Thymus (tissue), 11 donors: Measurements from ENCODE around the gene ANO2. TPM values are rescaled to one million over a fixed set of nuclear protein-coding genes. Genes with fewer than 3 reads are reported as not detected.

ENCODE experiments used
- DNase-seq, 9 donors: peaks; one replicate each; pipeline ENCODE4 v3.0.0-alpha.2; 2013; ENCODE audit warnings: low spot score in 9 of 9, low read depth in 6 of 9, missing footprints in 1 of 9
- H3K27ac ChIP-seq, 2 donors: one replicate each; pipeline ENCODE4 v1.5.1; 2013; ENCODE audit warnings: control low read depth in 1 of 2, low read depth in 1 of 2, low read length in 1 of 2, mild to moderate bottlenecking in 1 of 2, moderate library complexity in 1 of 2
- H3K27me3 ChIP-seq, 2 donors: one replicate each; pipeline ENCODE4 v1.5.1; 2013; ENCODE audit warnings: low read length in 1 of 2; ENCODE audit not compliant: control insufficient read depth in 2 of 2, insufficient read depth in 1 of 2
- H3K36me3 ChIP-seq, 2 donors: one replicate each; pipeline ENCODE4 v1.5.1; 2013; ENCODE audit warnings: low read length in 1 of 2, mild to moderate bottlenecking in 1 of 2, moderate library complexity in 1 of 2; ENCODE audit not compliant: control insufficient read depth in 2 of 2, insufficient read depth in 2 of 2
- H3K4me1 ChIP-seq, 2 donors: one replicate each; pipeline ENCODE4 v1.5.1; 2013; ENCODE audit warnings: low read length in 2 of 2; ENCODE audit not compliant: control insufficient read depth in 2 of 2, insufficient read depth in 2 of 2
- H3K4me3 ChIP-seq, 2 donors: one replicate each; pipeline ENCODE4 v1.5.1; 2013; ENCODE audit warnings: low read length in 2 of 2, control low read depth in 1 of 2, mild to moderate bottlenecking in 1 of 2
- H3K9me3 ChIP-seq, 2 donors: one replicate each; pipeline ENCODE4 v1.5.1; 2013; ENCODE audit warnings: low read length in 1 of 2, mild to moderate bottlenecking in 1 of 2; ENCODE audit not compliant: control insufficient read depth in 2 of 2, insufficient read depth in 1 of 2
- WGBS: extraction: QIAGEN DNeasy Blood & Tissue Kit; methylation state at CpG from one replicate; pipeline ENCODE4 v1.1.7; 2013; 5-methylcytosine and 5-hydroxymethylcytosine counted together
- polyA plus RNA-seq: library from polyadenylated mRNA; stranded (reverse); fragments of 200-250 nt; gene quantifications from one replicate; pipeline ENCODE4 v1.2.3, GENCODE V29; 2013
- total RNA-seq: library from RNA; stranded (reverse); fragments of 120-200 nt; gene quantifications from one replicate; pipeline ENCODE4 v1.2.4, GENCODE V29; 2013
- donor health status: healthy.

The ANO2 gene
- total and polyA plus RNA-seq, 2 donors, result 0.57 to 1.4 TPM

GRCh38 chr12:5872745-5873144 is 72.3 kb downstream of the ANO2 start:
- H3K27me3 ChIP-seq, result no peaks in the 10 kb centered on the region
- DNase-seq, result peak in 1 of 9 donors; percentile 4
- no peaks in the 10 kb centered on the region for H3K9me3 ChIP-seq
- no peaks in the 10 kb centered on the region for H3K36me3 ChIP-seq
- no peaks in the 10 kb centered on the region for H3K4me1 ChIP-seq
- no peak overlapping the region for H3K27ac ChIP-seq
- WGBS, result 81% methylated on average over 4 of the region's 4 CpGs
- H3K4me3 ChIP-seq, result no peak overlapping the region

- Histone ChIP-seq H3K27me3 (no peaks in the 10 kb centered on the region), H3K4me1 (no peaks in the 10 kb centered on the region), H3K4me3 (no peak overlapping the region), H3K9me3 (no peaks in the 10 kb centered on the region), H3K27ac (no peak overlapping the region), H3K36me3 (no peaks in the 10 kb centered on the region)
- no peak for DNase-seq
- 94% methylated on average over 1 of the region's 1 CpG for WGBS
Observed at GRCh38 chr12:5871741-5872140, 73.3 kb downstream of the ANO2 start.

- H3K36me3 ChIP-seq, result no peaks in the 10 kb centered on the region
- 92% methylated on average over 3 of the region's 3 CpGs for WGBS
- H3K4me1 ChIP-seq, result no peaks in the 10 kb centered on the region
- no peak overlapping the region for H3K27ac ChIP-seq
- H3K27me3 ChIP-seq, result no peaks in the 10 kb centered on the region
- H3K4me3 ChIP-seq, result no peak overlapping the region
- DNase-seq, result no peak
- no peaks in the 10 kb centered on the region for H3K9me3 ChIP-seq
Observed at GRCh38 chr12:5870183-5870582, 74.9 kb downstream of the ANO2 start.

GRCh38 chr12:5868625-5869295 is 76.3 kb downstream of the ANO2 start:
- H3K4me3 ChIP-seq, result no peak overlapping the region
- no peak for DNase-seq
- no peak overlapping the region for H3K27ac ChIP-seq
- H3K36me3 ChIP-seq, result no peaks in the 10 kb centered on the region
- 92% methylated on average over 10 of the region's 10 CpGs for WGBS
- H3K4me1 ChIP-seq, result no peaks in the 10 kb centered on the region
- H3K9me3 ChIP-seq, result no peaks in the 10 kb centered on the region
- H3K27me3 ChIP-seq, result no peaks in the 10 kb centered on the region

DNA sequence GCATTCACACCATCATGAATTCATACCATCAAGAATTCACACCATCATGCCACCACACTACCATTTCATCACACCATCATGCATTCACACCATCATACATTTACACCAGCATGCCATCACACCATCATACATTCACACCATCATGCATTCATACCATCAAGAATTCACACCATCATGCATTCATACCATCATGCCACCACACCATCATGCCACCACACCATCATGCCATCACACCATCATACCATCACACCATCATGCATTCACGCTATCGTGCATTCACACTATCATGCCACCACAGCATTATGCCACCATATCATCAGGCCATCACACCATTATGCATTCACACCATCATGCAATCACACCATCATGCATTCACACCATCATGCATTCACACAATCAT is 79.7 kb downstream of the ANO2 start:
- H3K4me3 ChIP-seq, result no peak overlapping the region

GRCh38 chr12:5864972-5865371 is 80.1 kb downstream of the ANO2 start:
- Histone ChIP-seq H3K27ac (no peak overlapping the region), H3K4me3 (no peak overlapping the region), H3K9me3 (no peaks in the 10 kb centered on the region), H3K4me1 (no peaks in the 10 kb centered on the region), H3K27me3 (no peaks in the 10 kb centered on the region), H3K36me3 (no peaks in the 10 kb centered on the region)
- DNase-seq, result no peak
- 82% methylated on average over 1 of the region's 1 CpG for WGBS

More for the DNA sequence above, 79.7 kb downstream of the ANO2 start:
- H3K27ac ChIP-seq, result no peak overlapping the region
- no peaks in the 10 kb centered on the region for H3K36me3 ChIP-seq
- no peaks in the 10 kb centered on the region for H3K9me3 ChIP-seq
- no peaks in the 10 kb centered on the region for H3K27me3 ChIP-seq
- H3K4me1 ChIP-seq, result no peaks in the 10 kb centered on the region
- DNase-seq, result no peak
- 98% methylated on average over 2 of the region's 2 CpGs for WGBS

DNA sequence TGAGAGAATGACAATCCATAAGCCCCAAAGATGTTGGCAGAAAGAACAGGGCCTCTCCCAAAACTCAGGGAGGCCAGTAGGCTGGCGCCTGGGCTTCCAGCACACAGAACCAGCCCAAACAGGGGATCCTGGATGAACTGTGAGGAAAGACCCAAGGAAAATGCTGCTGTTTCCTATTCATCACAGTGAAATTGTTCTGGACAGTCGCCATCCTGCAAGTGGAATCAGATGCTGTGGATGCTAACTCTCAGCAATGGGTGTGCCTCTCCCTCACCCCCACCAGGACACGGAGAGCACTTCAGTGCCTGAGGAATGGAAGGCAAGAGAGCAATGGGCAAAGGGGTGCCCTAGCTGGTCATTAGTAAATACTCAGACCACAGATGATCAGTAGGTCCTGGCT is 80.8 kb downstream of the ANO2 start:
- Histone ChIP-seq H3K4me3 (no peak overlapping the region), H3K9me3 (no peaks in the 10 kb centered on the region), H3K27ac (no peak overlapping the region), H3K4me1 (no peaks in the 10 kb centered on the region), H3K36me3 (no peaks in the 10 kb centered on the region), H3K27me3 (no peaks in the 10 kb centered on the region)
- DNase-seq, result no peak
- WGBS, result 95% methylated on average over 3 of the region's 3 CpGs

- no peaks in the 10 kb centered on the region for H3K9me3 ChIP-seq
- H3K4me1 ChIP-seq, result no peaks in the 10 kb centered on the region
- H3K27ac ChIP-seq, result no peak overlapping the region
- 92% methylated on average over 10 of the region's 10 CpGs for WGBS
- H3K4me3 ChIP-seq, result no peak overlapping the region
- no peak for DNase-seq
- H3K27me3 ChIP-seq, result peaks cover 0 to 2% of the 10 kb centered on the region in 2 donors
- H3K36me3 ChIP-seq, result no peaks in the 10 kb centered on the region
Observed at GRCh38 chr12:5861416-5861815, 83.6 kb downstream of the ANO2 start.

DNA sequence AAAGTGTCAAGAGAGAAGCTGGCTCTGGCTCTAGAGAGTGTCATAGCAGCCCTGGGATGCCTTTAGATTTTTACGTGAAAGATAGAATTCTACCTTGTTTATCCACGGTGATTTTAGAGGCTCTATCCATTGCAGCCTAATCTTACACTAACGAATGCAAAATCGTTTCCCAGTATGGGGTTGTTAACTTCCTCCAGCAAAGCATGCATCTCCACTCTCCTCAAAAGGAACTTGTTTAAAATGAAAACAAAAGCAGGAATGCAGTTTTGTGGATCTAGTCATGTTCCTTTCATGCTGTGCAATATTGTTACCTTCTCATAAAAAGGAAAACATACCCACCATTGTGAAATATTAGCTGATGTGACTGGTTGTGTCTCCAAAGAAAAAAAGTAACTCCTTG is 88.4 kb downstream of the ANO2 start:
- Histone ChIP-seq H3K4me3 (no peak overlapping the region), H3K36me3 (no peaks in the 10 kb centered on the region), H3K27me3 (peaks cover 0 to 2% of the 10 kb centered on the region in 2 donors), H3K27ac (no peak overlapping the region), H3K9me3 (no peaks in the 10 kb centered on the region), H3K4me1 (no peaks in the 10 kb centered on the region)
- 74% methylated on average over 4 of the region's 4 CpGs for WGBS
- DNase-seq, result no peak
